ENCODE measurements around the gene KBTBD2. TPM values are rescaled to one million over a fixed set of nuclear protein-coding genes. Genes with fewer than 3 reads are reported as not detected.

KBTBD2 gene
- polyA plus RNA-seq, 1 donor from 2014 or later = 70.1 TPM

DNA sequence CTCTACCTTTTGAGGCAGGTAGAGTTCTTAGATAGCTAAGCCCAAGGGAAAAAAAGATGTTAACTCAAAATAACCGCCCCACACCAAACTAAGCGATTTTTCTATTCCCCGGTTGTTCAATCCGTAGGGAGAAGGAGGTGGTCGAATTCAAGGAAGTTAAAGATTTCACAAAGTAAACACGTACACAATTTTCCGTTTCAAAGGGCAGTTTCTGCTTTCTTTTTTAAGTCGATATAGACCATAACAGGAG lies 842 bp downstream of the KBTBD2 start:
- H3K9me3 ChIP-seq (ENCODE audit: low read length) = no peaks in the 10 kb centered on the region
- peaks cover 50% of the 10 kb centered on the region for H3K79me2 ChIP-seq (replicated peaks; ENCODE audit: insufficient read depth, low read length)
- H3K27ac ChIP-seq (ENCODE audit: low read length) = peak overlapping the region; percentile 75
- H3K9ac ChIP-seq (ENCODE audit: low read length) = peak overlapping the region; percentile 91
- peak overlapping the region; percentile 71 for H3K4me3 ChIP-seq (ENCODE audit: low read length)
- no peaks in the 10 kb centered on the region for H3K27me3 ChIP-seq (ENCODE audit: insufficient read depth, low read depth, low read length)
- H3K4me2 ChIP-seq (ENCODE audit: low read length) = peak overlapping the region; percentile 51
- no peaks in the 10 kb centered on the region for H3K36me3 ChIP-seq (ENCODE audit: insufficient read depth, low read length)
- H3K9me2 ChIP-seq (ENCODE audit: insufficient read depth, low read length) = no peaks in the 10 kb centered on the region
- H4K20me1 ChIP-seq (ENCODE audit: insufficient read depth) = no peaks in the 10 kb centered on the region
- no peak overlapping the region for H2AFZ ChIP-seq (ENCODE audit: low read depth, low read length)
- peaks cover 7% of the 10 kb centered on the region for H3F3A ChIP-seq (ENCODE audit: insufficient read depth, low read length, poor library complexity, severe bottlenecking)
- no peak for TF ChIP-seq MXI1 (conservative IDR thresholded peaks at IDR 0.05; ENCODE audit: poor library complexity, severe bottlenecking)
- no peak for TF ChIP-seq POLR2AphosphoS5 (IDR thresholded peaks at IDR 0.05)
- TF ChIP-seq SMC3 (conservative IDR thresholded peaks at IDR 0.05; ENCODE audit: poor library complexity) = no peak
- TF ChIP-seq EP300 (conservative IDR thresholded peaks at IDR 0.05; ENCODE audit: poor library complexity, severe bottlenecking) = no peak
- no peak for TF ChIP-seq RAD21 (conservative IDR thresholded peaks at IDR 0.05)
- TF ChIP-seq EZH2 (IDR thresholded peaks at IDR 0.05; ENCODE audit: borderline replicate concordance, insufficient read depth, low read length, poor library complexity, severe bottlenecking) = no peak
- TF ChIP-seq, protein P1, sequence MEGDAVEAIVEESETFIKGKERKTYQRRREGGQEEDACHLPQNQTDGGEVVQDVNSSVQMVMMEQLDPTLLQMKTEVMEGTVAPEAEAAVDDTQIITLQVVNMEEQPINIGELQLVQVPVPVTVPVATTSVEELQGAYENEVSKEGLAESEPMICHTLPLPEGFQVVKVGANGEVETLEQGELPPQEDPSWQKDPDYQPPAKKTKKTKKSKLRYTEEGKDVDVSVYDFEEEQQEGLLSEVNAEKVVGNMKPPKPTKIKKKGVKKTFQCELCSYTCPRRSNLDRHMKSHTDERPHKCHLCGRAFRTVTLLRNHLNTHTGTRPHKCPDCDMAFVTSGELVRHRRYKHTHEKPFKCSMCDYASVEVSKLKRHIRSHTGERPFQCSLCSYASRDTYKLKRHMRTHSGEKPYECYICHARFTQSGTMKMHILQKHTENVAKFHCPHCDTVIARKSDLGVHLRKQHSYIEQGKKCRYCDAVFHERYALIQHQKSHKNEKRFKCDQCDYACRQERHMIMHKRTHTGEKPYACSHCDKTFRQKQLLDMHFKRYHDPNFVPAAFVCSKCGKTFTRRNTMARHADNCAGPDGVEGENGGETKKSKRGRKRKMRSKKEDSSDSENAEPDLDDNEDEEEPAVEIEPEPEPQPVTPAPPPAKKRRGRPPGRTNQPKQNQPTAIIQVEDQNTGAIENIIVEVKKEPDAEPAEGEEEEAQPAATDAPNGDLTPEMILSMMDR (IDR thresholded peaks at IDR 0.05; ENCODE audit: poor library complexity, severe bottlenecking) = no peak
- TF ChIP-seq, protein P2, sequence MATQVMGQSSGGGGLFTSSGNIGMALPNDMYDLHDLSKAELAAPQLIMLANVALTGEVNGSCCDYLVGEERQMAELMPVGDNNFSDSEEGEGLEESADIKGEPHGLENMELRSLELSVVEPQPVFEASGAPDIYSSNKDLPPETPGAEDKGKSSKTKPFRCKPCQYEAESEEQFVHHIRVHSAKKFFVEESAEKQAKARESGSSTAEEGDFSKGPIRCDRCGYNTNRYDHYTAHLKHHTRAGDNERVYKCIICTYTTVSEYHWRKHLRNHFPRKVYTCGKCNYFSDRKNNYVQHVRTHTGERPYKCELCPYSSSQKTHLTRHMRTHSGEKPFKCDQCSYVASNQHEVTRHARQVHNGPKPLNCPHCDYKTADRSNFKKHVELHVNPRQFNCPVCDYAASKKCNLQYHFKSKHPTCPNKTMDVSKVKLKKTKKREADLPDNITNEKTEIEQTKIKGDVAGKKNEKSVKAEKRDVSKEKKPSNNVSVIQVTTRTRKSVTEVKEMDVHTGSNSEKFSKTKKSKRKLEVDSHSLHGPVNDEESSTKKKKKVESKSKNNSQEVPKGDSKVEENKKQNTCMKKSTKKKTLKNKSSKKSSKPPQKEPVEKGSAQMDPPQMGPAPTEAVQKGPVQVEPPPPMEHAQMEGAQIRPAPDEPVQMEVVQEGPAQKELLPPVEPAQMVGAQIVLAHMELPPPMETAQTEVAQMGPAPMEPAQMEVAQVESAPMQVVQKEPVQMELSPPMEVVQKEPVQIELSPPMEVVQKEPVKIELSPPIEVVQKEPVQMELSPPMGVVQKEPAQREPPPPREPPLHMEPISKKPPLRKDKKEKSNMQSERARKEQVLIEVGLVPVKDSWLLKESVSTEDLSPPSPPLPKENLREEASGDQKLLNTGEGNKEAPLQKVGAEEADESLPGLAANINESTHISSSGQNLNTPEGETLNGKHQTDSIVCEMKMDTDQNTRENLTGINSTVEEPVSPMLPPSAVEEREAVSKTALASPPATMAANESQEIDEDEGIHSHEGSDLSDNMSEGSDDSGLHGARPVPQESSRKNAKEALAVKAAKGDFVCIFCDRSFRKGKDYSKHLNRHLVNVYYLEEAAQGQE (IDR thresholded peaks at IDR 0.05; ENCODE audit: borderline replicate concordance) = no peak
- no peak for TF ChIP-seq TAF1 (IDR thresholded peaks at IDR 0.05; ENCODE audit: low read depth)

DNA sequence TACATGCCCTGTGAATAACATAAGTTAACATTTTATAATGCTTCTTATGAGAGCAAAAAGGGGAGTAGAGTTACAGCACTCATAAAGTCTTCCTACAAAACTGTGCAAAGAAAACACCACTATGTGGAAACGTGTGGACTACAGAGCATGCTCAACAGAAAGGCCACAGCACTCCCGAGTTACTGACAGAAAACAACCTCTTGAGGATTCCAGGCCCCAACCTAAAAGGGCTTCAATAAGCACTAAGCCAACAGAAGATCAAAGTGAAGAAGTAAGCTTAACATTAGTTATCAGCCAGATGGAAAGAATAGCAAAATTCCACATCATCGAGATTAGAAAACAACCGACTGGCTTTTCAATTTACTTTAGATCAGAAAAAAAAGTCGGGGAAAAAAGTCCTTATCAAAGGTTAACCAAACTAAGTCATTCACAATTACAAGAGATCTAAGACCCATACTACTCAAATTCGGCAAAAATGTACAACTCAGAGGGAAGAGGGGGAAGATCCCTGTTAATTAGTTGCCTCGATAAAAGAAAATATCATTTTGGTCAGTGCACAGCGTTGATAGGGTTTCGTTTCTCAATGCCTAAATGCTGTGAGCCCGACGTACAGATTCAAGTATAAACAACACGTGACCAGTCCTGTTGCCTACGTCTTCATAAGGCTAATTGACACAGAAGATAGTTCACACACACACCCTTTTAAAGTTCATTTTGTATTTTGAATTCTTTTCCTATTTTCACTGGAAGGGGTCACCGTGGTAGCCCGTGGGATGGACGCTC lies 1.4 kb downstream of the KBTBD2 start:
- Histone ChIP-seq H3K4me2 (ENCODE audit: low read length) (peak overlapping the region; percentile 51), H2AFZ (ENCODE audit: low read depth, low read length) (no peak overlapping the region), H3K27ac (ENCODE audit: low read length) (peak overlapping the region; percentile 75), H3K9me3 (ENCODE audit: low read length) (no peaks in the 10 kb centered on the region), H4K20me1 (ENCODE audit: insufficient read depth) (no peaks in the 10 kb centered on the region), H3K4me3 (ENCODE audit: low read length) (peak overlapping the region; percentile 71), H3K9me2 (ENCODE audit: insufficient read depth, low read length) (no peaks in the 10 kb centered on the region), H3K9ac (ENCODE audit: low read length) (peak overlapping the region; percentile 91), H3K79me2 (replicated peaks; ENCODE audit: insufficient read depth, low read length) (peaks cover 56% of the 10 kb centered on the region), H3K36me3 (ENCODE audit: insufficient read depth, low read length) (no peaks in the 10 kb centered on the region), H3K27me3 (ENCODE audit: insufficient read depth, low read depth, low read length) (no peaks in the 10 kb centered on the region), H3F3A (ENCODE audit: insufficient read depth, low read length, poor library complexity, severe bottlenecking) (peaks cover 7% of the 10 kb centered on the region)
- TF ChIP-seq, protein P1 (IDR thresholded peaks at IDR 0.05; ENCODE audit: poor library complexity, severe bottlenecking) = no peak
- TF ChIP-seq, protein P2 (IDR thresholded peaks at IDR 0.05; ENCODE audit: borderline replicate concordance) = no peak
- TF ChIP-seq EP300 (conservative IDR thresholded peaks at IDR 0.05; ENCODE audit: poor library complexity, severe bottlenecking) (no peak), MXI1 (conservative IDR thresholded peaks at IDR 0.05; ENCODE audit: poor library complexity, severe bottlenecking) (no peak), TAF1 (IDR thresholded peaks at IDR 0.05; ENCODE audit: low read depth) (no peak), RAD21 (conservative IDR thresholded peaks at IDR 0.05) (no peak)
